GM12873 (cell line): ENCODE measurements around the gene CDKN3.

Source experiments
- TF ChIP-seq, protein P1 (sequence below): IDR thresholded peaks from 2 replicates; pipeline ENCODE4 v1.5.1; 2012; ENCODE audit warnings: low read depth, mild to moderate bottlenecking, moderate library complexity, low read length, control low read depth; ENCODE audit not compliant: insufficient read depth; ENCODE audit errors: missing control alignments

The CDKN3 gene

DNA sequence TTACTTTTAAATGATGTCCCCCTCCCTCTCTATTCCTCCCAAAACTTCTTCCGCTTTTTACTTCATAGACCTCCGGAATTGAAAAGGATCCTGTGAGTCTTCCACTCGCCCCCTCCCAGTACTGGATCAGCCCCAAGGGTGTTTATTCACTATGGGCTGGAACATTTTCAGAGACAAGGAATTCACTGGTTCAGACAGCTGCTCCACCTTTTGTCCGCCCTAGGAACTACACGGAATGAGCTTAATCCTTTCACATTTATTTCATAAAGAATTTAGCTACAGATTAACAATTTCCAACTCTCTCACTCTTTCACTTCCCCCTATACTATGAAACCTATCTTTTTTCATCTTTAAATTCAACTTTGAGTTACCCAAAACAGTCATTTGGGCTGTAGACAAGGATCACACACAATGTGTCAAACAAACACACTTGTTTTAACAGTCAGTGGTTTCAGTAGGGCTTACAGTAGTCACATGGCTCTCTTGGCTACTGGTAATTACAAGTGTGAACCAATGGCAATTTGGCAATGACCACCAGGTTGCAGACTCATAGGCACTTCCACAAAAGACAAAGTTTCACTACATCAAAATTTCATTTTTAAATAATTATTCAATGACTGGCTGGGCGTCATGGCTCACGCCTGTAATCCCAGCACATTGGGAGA lies 23.8 kb downstream of the CDKN3 start:
- TF ChIP-seq, protein P1, sequence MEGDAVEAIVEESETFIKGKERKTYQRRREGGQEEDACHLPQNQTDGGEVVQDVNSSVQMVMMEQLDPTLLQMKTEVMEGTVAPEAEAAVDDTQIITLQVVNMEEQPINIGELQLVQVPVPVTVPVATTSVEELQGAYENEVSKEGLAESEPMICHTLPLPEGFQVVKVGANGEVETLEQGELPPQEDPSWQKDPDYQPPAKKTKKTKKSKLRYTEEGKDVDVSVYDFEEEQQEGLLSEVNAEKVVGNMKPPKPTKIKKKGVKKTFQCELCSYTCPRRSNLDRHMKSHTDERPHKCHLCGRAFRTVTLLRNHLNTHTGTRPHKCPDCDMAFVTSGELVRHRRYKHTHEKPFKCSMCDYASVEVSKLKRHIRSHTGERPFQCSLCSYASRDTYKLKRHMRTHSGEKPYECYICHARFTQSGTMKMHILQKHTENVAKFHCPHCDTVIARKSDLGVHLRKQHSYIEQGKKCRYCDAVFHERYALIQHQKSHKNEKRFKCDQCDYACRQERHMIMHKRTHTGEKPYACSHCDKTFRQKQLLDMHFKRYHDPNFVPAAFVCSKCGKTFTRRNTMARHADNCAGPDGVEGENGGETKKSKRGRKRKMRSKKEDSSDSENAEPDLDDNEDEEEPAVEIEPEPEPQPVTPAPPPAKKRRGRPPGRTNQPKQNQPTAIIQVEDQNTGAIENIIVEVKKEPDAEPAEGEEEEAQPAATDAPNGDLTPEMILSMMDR = peak; percentile 51

DNA sequence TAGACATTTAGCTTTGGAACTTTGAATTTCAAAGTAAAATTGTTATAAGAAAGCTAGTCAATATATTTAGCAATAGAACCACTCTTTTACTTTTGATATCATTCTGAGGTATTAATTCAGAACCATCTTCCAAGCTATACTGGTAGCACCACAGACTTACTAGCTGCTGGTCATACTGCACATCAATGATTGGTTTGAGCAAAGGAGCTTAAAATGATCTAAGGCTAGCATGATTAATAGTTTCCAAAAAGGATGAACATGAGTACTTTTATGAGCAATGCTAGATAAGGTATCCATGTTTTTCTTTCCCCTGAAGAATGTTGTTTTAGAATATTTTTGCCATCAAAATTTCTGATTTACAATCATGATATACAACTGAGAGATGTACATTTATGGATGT lies 27.2 kb downstream of the CDKN3 start:
- TF ChIP-seq, protein P1 = no peak

DNA sequence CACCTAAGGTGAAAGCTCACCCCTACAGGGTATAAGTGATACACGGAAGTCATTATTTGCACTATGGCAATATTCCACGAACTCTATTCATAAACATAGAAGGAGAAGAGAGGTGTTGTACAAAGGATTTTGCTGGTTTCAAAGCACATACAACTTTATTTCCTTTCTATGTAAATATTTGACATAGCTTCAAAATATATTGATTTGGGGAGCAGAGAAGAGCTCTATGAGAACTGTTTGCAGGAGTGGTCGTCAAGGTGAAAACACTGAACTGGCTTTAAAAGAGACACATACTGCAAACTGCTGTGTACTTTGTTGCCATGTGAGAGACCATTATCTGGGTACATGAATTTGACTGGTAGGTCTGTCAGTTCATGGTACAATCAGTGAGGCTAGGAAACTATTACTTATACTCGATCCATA lies 27.7 kb downstream of the CDKN3 start:
- TF ChIP-seq, protein P1 = no peak

DNA sequence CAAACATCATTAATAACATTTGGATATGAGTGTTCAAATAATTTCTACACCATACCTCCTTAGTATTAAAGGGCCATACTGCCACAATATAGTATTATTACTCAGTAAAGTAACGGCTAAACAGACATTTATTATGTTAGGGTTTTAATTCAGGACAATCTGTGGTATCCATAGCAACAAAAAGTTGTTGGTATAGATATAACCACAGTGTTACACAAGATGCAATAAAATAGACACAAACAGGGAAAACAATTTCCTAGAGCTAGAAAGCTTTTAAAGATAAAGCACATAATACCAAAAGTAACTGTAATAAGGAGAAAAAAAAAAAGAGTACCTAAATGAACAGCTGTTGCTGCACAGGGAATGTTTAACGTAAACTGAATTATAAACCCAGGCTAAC lies 28.3 kb downstream of the CDKN3 start:
- TF ChIP-seq, protein P1 = no peak

DNA sequence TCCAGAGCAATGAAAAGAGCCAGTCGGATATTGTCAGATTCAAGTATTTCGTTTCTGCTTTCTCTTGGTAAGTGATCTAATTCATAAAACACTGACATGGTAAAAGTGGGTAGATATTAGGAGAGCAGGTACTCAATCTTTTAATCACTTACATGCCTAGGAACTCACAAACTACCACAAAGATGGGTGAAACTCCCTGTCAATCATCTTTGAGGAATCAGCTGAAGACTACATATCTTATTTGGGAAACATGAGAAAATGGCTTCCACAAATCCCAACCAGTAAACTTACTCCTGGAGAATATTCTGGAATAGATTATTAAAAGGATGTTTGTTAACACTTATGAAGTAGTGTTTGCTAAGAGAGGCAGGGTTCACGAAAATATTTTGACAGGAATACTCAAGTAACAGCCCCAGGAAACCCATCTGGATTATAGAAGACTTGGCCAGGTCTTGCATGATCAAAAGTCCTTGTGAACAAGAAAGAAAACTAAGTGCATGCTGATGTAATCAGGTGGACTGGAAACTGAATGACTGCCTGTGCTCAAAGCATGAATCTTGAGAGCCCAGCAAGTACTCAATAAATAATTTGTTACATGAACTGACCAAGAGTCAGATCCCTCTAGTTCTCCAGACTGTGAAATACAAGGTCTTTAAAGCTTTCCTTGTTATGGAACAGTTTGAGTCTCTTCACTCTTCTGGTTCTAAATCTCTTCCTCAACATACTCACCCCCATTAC lies 28.9 kb downstream of the CDKN3 start:
- TF ChIP-seq, protein P1 = no peak

DNA sequence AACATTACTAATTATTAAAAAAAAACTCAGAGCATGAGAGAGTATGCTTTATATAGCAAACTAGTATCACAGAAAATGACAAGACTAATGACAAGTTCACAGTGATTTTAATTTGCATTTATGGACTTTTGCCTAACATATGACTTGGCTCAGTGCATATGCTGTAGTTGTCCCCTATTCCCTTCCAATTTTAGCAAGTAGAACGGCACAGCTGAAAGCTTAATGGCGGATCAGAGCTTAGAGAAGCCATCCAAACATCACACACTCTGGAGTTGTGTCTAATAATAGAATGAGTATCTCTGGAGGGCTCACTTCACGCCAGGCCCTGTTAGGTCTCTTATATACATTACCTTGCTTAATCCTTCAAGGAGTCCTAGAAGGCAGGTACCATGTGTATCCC lies 31.1 kb downstream of the CDKN3 start:
- TF ChIP-seq, protein P1 = no peak

DNA sequence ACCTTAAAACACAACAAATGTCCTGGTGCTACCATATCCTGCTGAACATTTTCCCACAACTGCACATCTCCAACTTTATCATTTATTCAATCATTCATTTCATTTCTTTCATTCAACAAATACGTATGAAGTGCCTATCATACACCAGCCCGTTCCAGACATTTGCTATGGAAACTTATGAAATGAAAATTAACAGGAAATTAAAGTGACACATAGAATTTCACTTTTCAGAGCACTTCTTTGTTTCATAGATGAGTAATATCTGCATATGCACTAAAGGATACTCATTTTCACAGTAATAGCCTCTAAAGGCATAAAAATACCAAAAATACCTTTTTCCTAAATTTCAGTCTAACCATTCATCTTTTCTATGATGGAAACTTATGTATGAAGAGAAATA lies 31.7 kb downstream of the CDKN3 start:
- TF ChIP-seq, protein P1 = no peak
